NCI-H748 (cell line): Measurements from ENCODE around the gene CCDC6.
"Not testable (repeated sequence)": the region's sequence is repeated elsewhere in the genome, so short reads cannot be mapped to it uniquely, and the experiment has no call there.

Experiments
- DNase-seq: peaks from one replicate; lab custom pipeline; 2025; ENCODE audit not compliant: unreplicated experiment; lab: John Stamatoyannopoulos, UW

CCDC6 gene

GRCh38 chr10:59884893-59885292 lies 21.5 kb downstream of the CCDC6 start:
- not testable (repeated sequence) for DNase-seq

- no peak for DNase-seq
Measured at GRCh38 chr10:59881640-59882039, 24.7 kb downstream of the CCDC6 start.

DNA sequence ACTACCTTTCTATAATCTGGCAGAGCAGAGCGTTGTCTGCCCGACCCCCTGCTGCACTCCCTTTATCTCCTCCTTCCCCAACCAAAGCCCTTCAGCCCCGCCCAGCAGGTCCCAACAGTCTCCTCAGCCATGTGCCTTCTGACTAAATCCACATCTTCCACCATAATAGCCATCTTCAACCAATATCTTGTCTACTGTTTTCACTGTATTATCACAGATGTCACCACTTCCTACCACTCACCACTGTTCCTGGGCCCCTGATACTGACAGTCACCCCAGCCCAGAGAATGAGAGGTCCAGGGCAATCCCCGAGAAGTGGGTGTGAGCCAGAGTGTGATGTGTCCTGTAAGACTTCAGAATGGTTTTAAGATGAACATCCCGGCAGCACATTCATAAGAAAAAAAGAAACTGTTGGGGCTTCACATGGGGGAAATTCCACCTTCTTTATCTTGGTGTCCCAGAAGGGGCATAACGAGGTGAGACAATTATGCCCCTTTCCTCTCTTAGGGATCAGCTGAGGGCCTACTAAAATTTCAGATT lies 25.3 kb downstream of the CCDC6 start:
- no peak for DNase-seq

GRCh38 chr10:59880019-59880717 lies 26.2 kb downstream of the CCDC6 start:
- no peak for DNase-seq

DNA sequence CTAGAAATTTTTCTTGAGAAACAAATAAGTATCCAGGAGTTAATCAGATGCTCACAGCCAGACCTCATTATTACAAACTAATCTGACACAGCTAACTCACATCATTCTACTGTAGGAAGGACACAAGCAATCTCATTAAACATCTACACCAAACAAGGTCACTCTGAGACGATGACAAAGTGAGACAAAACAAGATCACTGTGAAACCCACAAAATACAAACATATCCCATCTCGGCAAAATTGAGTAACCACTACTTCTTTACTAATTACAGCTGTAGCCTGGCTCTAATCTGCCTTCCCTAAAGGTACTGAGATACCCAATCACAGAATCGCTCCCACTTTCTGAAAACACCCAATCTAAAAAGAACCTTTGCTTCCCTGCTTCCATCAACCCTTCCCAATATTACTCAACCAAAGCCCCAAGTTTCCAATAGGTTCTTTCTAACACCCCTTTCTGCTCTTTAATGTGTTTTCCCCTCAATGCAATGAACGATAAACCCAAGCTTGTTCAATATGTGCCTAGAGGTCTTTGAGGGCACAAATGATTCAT lies 26.9 kb downstream of the CCDC6 start:
- DNase-seq = no peak

GRCh38 chr10:59878915-59879314 lies 27.4 kb downstream of the CCDC6 start:
- DNase-seq = no peak

GRCh38 chr10:59878289-59878688 lies 28.1 kb downstream of the CCDC6 start:
- DNase-seq = no peak

- no peak for DNase-seq
Measured at GRCh38 chr10:59877191-59877671, 29.1 kb downstream of the CCDC6 start.

DNA sequence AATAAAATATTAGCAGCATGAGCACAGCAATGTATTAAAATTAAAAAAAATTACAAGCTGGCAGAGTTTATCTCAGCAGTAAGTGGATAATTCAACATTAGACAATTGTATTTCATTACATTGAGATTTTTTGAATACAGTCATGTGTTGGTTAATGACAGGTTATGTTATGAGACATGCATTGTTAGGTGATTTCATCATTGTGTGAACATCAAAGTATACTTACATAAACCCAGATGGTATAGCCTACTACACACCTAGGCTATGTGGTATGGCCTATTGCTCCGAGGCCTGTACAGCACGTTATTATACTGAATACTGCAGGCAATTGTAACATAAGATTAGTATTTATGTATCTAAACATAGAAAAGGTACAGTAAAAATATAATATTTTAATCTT lies 29.7 kb downstream of the CCDC6 start:
- DNase-seq = peak; percentile 64

DNA sequence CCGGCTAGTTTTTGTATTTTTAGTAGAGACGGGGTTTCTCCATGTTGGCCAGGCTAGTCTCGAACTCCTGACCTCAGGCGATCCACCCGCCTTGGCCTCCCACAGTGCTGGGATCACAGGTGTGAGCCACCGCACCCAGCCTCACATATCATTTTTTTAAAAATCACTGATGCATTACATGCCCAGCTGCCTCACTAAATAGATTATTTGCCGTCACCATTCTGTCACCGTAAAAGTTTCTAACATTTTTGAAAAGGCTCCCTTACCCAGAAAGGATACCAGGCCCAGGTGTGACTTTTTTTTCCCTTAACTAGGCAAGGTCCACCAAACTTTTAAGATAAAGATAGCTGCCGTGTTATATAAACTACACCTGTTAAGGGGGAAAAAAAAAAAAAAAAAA lies 30.1 kb downstream of the CCDC6 start:
- peak; percentile 2 for DNase-seq

GRCh38 chr10:59873896-59874295 lies 32.5 kb downstream of the CCDC6 start:
- no peak for DNase-seq

- DNase-seq = no peak
Measured at GRCh38 chr10:59872892-59873463, 33.4 kb downstream of the CCDC6 start.

DNA sequence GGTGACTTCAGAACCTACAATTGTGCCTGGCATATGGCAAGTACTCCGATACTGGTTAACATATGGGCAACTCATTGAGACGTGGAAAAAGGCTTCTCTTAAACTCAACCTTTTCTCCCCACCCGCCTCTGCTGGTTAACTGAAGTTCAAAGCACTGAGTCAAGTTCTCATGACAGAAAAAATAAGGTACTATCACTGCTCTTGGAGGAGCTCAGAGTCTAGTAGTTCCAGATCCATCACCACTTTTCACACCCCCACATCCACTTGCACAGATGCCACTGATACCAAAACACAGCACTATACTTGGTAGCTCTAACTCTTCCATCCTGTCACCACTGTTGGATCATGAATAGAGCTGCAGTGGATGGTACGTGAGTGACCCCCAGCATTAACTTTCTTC lies 36.2 kb downstream of the CCDC6 start:
- no peak for DNase-seq

GRCh38 chr10:59869594-59869940 lies 36.8 kb downstream of the CCDC6 start:
- no peak for DNase-seq

DNA sequence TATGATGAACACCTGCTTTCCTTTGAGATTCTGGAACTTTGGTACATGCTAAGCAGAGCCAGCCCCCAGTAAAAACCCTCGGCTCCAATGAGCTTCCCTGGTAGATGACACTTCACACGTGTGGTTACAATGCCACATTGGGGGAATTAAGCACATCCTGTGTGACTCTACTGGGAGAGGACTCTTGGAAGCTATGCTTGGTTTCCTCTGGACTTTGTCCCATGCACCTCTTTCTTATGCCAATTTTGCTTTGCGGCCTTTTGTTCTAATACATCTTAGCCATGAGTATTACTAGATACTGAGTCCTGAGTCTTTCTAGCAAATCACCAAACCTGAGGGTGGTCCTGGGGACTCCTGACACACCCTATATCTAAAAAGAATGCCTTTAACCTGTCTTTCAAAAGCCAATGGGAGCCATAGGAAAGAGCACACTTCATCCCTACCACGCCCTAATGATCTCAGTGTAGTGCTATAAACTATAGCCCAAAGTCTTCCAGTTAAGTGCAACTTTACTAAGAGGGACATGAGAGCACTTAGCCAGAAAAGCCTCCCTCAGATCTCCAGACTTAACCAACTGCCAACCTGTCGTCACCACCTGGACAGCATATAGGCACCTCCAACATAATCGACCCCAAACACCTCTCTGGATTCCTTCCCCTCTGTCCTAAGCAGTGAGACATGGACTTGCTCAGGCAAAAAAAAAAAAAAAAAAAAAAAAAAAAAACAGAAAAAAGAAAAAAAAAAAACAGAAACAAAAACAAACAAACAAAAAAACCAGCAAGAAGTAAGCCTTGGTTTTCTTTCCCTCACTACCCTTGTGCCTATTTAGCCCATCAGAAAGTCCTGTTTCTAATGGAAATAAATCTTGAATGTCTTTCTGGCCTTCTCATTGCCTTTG lies 37.4 kb downstream of the CCDC6 start:
- DNase-seq = no peak

DNA sequence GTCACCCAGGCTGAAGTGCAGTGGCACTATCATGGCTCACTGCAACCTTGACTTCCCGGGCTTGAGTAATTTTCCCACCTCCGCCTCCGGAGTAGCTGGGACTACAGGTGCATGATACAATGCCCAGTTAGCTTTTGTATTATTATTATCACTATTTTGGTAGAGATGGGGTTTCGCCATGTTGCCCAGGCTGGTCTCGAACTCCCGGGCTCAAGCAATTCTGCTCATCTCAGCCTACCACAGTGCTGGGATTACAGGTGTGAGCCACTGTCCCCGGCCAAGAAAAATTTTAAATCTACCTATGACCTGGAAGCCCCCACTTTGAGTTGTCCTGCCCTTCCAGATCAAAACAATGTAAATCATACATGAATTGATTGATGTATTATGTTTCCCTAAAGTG lies 38.8 kb downstream of the CCDC6 start:
- no peak for DNase-seq

DNA sequence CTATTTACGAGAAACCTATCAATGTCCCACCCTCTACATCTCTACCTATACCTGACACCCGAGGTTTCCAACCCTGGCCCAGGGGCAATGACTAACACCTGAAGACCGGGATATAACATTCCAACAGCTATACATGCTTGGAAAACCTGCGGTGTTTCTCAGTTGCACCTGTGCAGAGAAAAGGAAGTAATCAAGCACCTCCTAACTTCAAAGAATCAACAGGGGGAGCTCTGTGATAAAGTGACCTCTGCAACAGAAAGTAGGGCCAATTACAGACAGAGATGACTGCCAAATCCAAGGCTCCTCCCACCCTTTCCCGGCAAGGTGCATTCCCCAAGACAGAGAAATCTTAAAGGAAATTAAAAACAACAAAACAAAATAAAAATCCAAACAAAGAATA lies 41.3 kb downstream of the CCDC6 start:
- DNase-seq = peak; percentile 44

- DNase-seq = no peak
Measured at GRCh38 chr10:59864141-59864962, 42.0 kb downstream of the CCDC6 start.

DNA sequence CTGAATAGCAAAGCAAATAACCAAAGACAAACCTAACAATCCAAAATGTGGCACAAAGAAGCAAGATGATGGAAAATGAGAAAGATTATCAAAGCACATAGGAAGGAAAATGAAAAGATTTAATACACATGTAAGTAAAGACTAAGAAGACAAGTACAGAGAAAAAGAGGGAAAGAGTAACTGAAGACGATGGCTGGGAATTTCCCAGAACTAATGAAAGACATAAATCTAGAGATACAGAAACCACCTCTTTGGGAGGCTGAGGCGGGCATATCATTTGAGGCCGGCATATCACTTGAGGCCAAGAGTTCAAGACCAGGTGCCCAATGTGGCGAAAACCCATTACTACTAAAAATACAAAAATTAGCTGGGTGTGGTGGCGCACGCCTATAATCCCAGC lies 46.8 kb downstream of the CCDC6 start:
- no peak for DNase-seq

- no peak for DNase-seq
Measured at GRCh38 chr10:59857921-59858320, 48.4 kb downstream of the CCDC6 start.

DNA sequence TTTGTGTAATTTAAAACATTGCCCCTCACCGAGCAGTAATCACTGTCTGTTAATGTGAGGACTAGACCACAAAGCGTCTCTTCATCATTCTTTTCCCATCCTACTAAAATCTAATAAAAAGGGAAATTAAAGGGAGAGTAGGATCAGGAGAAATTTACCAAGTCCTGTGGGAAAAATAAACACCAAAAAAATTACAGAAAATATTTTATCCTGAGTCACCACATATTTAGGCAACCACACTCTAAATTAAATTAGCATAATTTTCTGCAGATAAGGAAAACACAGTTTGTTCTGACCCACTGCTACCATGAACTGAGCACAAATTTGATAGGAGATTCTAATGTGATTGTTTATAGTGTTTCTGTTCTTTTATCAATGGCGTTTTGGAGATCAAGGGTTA lies 49.3 kb downstream of the CCDC6 start:
- no peak for DNase-seq
